ENCODE measurements around the gene TSPEAR.

DNA sequence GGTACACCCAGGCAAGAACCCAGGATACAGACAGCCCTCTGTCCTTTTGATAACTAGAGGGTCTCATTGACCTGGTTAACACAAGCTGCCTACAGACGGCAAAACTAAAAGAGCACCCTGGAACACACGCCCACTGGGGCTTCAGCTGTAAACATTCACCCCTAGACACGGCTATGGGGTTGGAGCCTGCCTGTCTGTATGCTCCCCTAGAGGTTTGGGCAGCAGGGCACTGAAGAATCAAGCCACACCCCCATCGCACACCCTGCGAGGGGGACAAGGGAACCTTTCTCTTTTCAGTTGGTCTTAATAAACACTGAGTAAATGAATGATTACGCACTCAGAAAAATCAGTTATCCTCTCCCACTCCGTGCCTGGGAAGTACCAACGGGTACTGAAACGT is 220.6 kb downstream of the TSPEAR start:
- TF ChIP-seq CTCF (IDR thresholded peaks at IDR 0.05) = no peak
- TF ChIP-seq POLR2A (IDR thresholded peaks at IDR 0.05) = no peak
